Right atrium auricular region (tissue), 2 donors: Measurements from ENCODE around the gene IL36A. TPM values are rescaled to one million over a fixed set of nuclear protein-coding genes. Genes with fewer than 3 reads are reported as not detected.

ENCODE experiments used
- DNase-seq: peaks from one replicate; pipeline ENCODE4 v3.0.0-alpha.2; 2019; ENCODE audit warnings: low spot score
- H3K27ac ChIP-seq, 2 donors: fragments of 200-600 bp; sonication (generic); 1 replicate in 1 of 2; 2 replicates in 1 of 2; pipeline ENCODE4 v1.5.1; 2016 to 2019
- H3K27me3 ChIP-seq, 2 donors: fragments of 200-600 bp; sonication (generic); one replicate each; pipeline versions ENCODE4 v1.5.1 to v1.6.0; 2017 to 2019
- H3K36me3 ChIP-seq: fragments of 200-600 bp; sonication (generic); one replicate; pipeline ENCODE4 v1.5.1; 2016
- H3K4me1 ChIP-seq, 2 donors: fragments of 200-600 bp; sonication (generic); one replicate each; pipeline versions ENCODE4 v1.5.1 to v1.6.0; 2017 to 2019
- H3K4me3 ChIP-seq, 2 donors: fragments of 200-600 bp; sonication (generic); 1 replicate in 1 of 2; 2 replicates in 1 of 2; pipeline ENCODE4 v1.5.1; 2017 to 2019; ENCODE audit warnings: mild to moderate bottlenecking in 1 of 2, moderate library complexity in 1 of 2
- H3K9me3 ChIP-seq, 2 donors: fragments of 200-600 bp; sonication (generic); one replicate each; pipeline ENCODE4 v1.5.1; 2019
- CTCF ChIP-seq, 2 donors: fragments of 200-600 bp; sonication (generic); IDR thresholded peaks; one replicate each; pipeline ENCODE4 v1.5.1; 2019; ENCODE audit warnings: antibody characterized with exemption in 2 of 2
- total RNA-seq, 2 donors: library from RNA; depleted of rRNA; stranded (reverse); fragments of >200 nt; gene quantifications; one replicate each; pipeline ENCODE4 v1.1.0, GENCODE V29; 2016

The IL36A gene
- total RNA-seq, 2 donors from 2014 or later: not detected

- Histone ChIP-seq H3K4me3 (no peak within 1 kb of the TSS), H3K27ac (no peak within 1 kb of the TSS), H3K4me1 (no peaks in the 10 kb centered on the region), H3K9me3 (no peaks in the 10 kb centered on the region), H3K27me3 (no peaks in the 10 kb centered on the region), H3K36me3 (no peaks in the 10 kb centered on the region)
- DNase-seq: no peak
- TF ChIP-seq CTCF (IDR thresholded peaks at IDR 0.05): no peak
These were observed 47.2 kb downstream of the IL36A start, which contains the start of gene IL36B for GRCh38 chr2:113052396-113052917. Gene IL36B, minus strand, starts transcription at chr2:113052867.

GRCh38 chr2:113053666-113054065 is 48.4 kb downstream of the IL36A start:
- no peak overlapping the region for H3K27ac ChIP-seq
- H3K4me1 ChIP-seq: no peaks in the 10 kb centered on the region
- no peak for TF ChIP-seq CTCF (IDR thresholded peaks at IDR 0.05)
- DNase-seq: no peak
- H3K9me3 ChIP-seq: no peaks in the 10 kb centered on the region
- no peaks in the 10 kb centered on the region for H3K36me3 ChIP-seq
- H3K27me3 ChIP-seq: no peaks in the 10 kb centered on the region
- H3K4me3 ChIP-seq: no peak overlapping the region

- Histone ChIP-seq H3K9me3 (no peaks in the 10 kb centered on the region), H3K27me3 (no peaks in the 10 kb centered on the region), H3K36me3 (no peaks in the 10 kb centered on the region), H3K4me3 (no peak overlapping the region), H3K27ac (no peak overlapping the region), H3K4me1 (no peaks in the 10 kb centered on the region)
- TF ChIP-seq CTCF (IDR thresholded peaks at IDR 0.05): no peak
- no peak for DNase-seq
These were observed 48.8 kb downstream of the IL36A start for GRCh38 chr2:113054066-113054465.

- Histone ChIP-seq H3K9me3 (no peaks in the 10 kb centered on the region), H3K4me3 (no peak overlapping the region), H3K4me1 (no peaks in the 10 kb centered on the region), H3K36me3 (no peaks in the 10 kb centered on the region), H3K27ac (no peak overlapping the region), H3K27me3 (no peaks in the 10 kb centered on the region)
- TF ChIP-seq CTCF (IDR thresholded peaks at IDR 0.05): no peak
- no peak for DNase-seq
These were observed 51.3 kb downstream of the IL36A start for GRCh38 chr2:113056521-113056920.

- Histone ChIP-seq H3K27ac (no peak overlapping the region), H3K27me3 (no peaks in the 10 kb centered on the region), H3K4me3 (no peak overlapping the region), H3K4me1 (no peaks in the 10 kb centered on the region), H3K9me3 (no peaks in the 10 kb centered on the region), H3K36me3 (no peaks in the 10 kb centered on the region)
- no peak for DNase-seq
- TF ChIP-seq CTCF (IDR thresholded peaks at IDR 0.05): no peak
These were observed 51.9 kb downstream of the IL36A start for GRCh38 chr2:113057117-113057516.

Other genes starting within 250 kb of the IL36A start
- under 1 TPM in 1 of 2 donors, not detected in 1; 0.82 TPM for gene CKAP2L, start 240.8 kb upstream of the IL36A start, total RNA-seq
- gene IL1A, start 221.0 kb upstream of the IL36A start, total RNA-seq: not detected
- gene IL1B, start 168.7 kb upstream of the IL36A start, total RNA-seq: 1 to 10 TPM; 1.0 to 2.6 TPM
- not detected for gene IL37, start 94.3 kb upstream of the IL36A start, total RNA-seq
- not detected for gene IL36G, start 27.5 kb upstream of the IL36A start, total RNA-seq
- not detected for gene IL36B, start 47.4 kb downstream of the IL36A start, total RNA-seq
- gene IL36RN, start 53.7 kb downstream of the IL36A start, total RNA-seq: not detected
- gene IL1F10, start 62.5 kb downstream of the IL36A start, total RNA-seq: not detected
- gene IL1RN, start 122.1 kb downstream of the IL36A start, total RNA-seq: 1 to 10 TPM in 1 of 2 donors, under 1 TPM in 1; 0.41 to 1.3 TPM
- gene PSD4, start 168.5 kb downstream of the IL36A start, total RNA-seq: 1 to 10 TPM; 2.4 to 4.5 TPM